Endothelial cell of umbilical vein (primary cell): Measurements from ENCODE around the gene VPS45. TPM values are rescaled to one million over a fixed set of nuclear protein-coding genes. Genes with fewer than 3 reads are reported as not detected.

ENCODE experiments used
- BruUV-seq: library from RNA; stranded (reverse); fragments of 400-500 nt; replicated peaks from 2 replicates; lab custom pipeline; 2021; lab: Mats Ljungman, UMichigan
- CTCF ChIA-PET: fragments of 300-600, 350-600 bp; sonication (Branson Sonifier 250); formaldehyde crosslinking; loops from one replicate; lab custom pipeline; 2021; ENCODE audit warnings: antibody characterized with exemption, inconsistent platforms; lab: Charles Lee
- POLR2A ChIA-PET: fragments of 300-600, 350-600 bp; sonication (Branson Sonifier 250); formaldehyde crosslinking; loops from one replicate; lab custom pipeline; 2021; ENCODE audit warnings: antibody characterized with exemption, inconsistent platforms; lab: Charles Lee
- DNase-seq: peaks from one replicate; pipeline ENCODE4 v3.0.0-alpha.2; 2011; ENCODE audit warnings: low read depth, low spot score
- FAIRE-seq: peaks from 2 replicates; lab custom pipeline; 2011; peaks lifted over from hg19 to GRCh38; lab: Jason Lieb, UNC
- H2AFZ ChIP-seq: 2 replicates; pipeline ENCODE4 v1.6.0; 2012; ENCODE audit warnings: low read depth, low read length, control low read depth, inconsistent platforms
- H3K27ac ChIP-seq: 2 replicates; pipeline ENCODE4 v1.5.1; 2011; ENCODE audit warnings: low read depth, mild to moderate bottlenecking, control low read depth, low read length, moderate library complexity; ENCODE audit not compliant: insufficient read depth
- H3K27me3 ChIP-seq, 2 experiments: 2 replicates each; pipeline versions ENCODE4 v1.6.0 to v1.6.1; 2011; ENCODE audit warnings: low read length in 2 of 2, mixed read lengths in 1 of 2; ENCODE audit not compliant: control insufficient read depth in 2 of 2, insufficient read depth in 2 of 2
- H3K36me3 ChIP-seq, 2 experiments: 2 replicates in 1 of 2; 3 replicates in 1 of 2; pipeline ENCODE4 v1.5.1; 2011; ENCODE audit warnings: low read length in 2 of 2, mild to moderate bottlenecking in 1 of 2, moderate library complexity in 1 of 2; ENCODE audit not compliant: control insufficient read depth in 2 of 2, insufficient read depth in 2 of 2; ENCODE audit errors: extremely low read depth in 1 of 2
- H3K4me1 ChIP-seq: 3 replicates; pipeline ENCODE4 v1.5.1; 2011; ENCODE audit warnings: mild to moderate bottlenecking, low read length; ENCODE audit not compliant: control insufficient read depth, insufficient read depth; ENCODE audit errors: extremely low read depth
- H3K4me2 ChIP-seq: 2 replicates; pipeline ENCODE4 v1.6.1; 2011; ENCODE audit warnings: low read length, control low read depth, mixed read lengths; ENCODE audit not compliant: insufficient read depth
- H3K4me3 ChIP-seq, 3 experiments: fragments of 200-600 bp in 1 of 3; sonication (generic), shearing (Covaris generic) in 1 of 3; replicated peaks in 1 of 3; 2 replicates each; pipeline ENCODE4 v1.5.1; 2011 to 2016; ENCODE audit warnings: control low read depth in 3 of 3, low read length in 3 of 3, mild to moderate bottlenecking in 2 of 3, inconsistent platforms in 1 of 3, low read depth in 1 of 3, moderate library complexity in 1 of 3; ENCODE audit not compliant: insufficient read depth in 1 of 3
- H3K79me2 ChIP-seq: 2 replicates; pipeline ENCODE4 v1.6.0; 2012; ENCODE audit warnings: low read length, inconsistent platforms; ENCODE audit not compliant: control insufficient read depth, insufficient read depth
- H3K9ac ChIP-seq: replicated peaks from 2 replicates; pipeline ENCODE3; 2011; ENCODE audit warnings: low read length, control low read depth; ENCODE audit not compliant: insufficient read depth; ENCODE audit errors: extremely low read depth
- H3K9me1 ChIP-seq: replicated peaks from 3 replicates; pipeline ENCODE4 v1.6.0; 2011; ENCODE audit warnings: mild to moderate bottlenecking, low read length; ENCODE audit not compliant: control insufficient read depth, insufficient read depth; ENCODE audit errors: extremely low read depth
- H3K9me3 ChIP-seq: replicated peaks from 2 replicates; pipeline ENCODE4 v1.5.1; 2012; ENCODE audit warnings: low read length, inconsistent platforms; ENCODE audit not compliant: control insufficient read depth, insufficient read depth
- H4K20me1 ChIP-seq: replicated peaks from 2 replicates; pipeline ENCODE3; 2011; ENCODE audit warnings: mild to moderate bottlenecking, low read length; ENCODE audit not compliant: control insufficient read depth, insufficient read depth; ENCODE audit errors: extremely low read depth
- EZH2 ChIP-seq: IDR thresholded peaks from 2 replicates; pipeline ENCODE4 v1.6.1; 2012; ENCODE audit warnings: borderline replicate concordance, low read depth, mild to moderate bottlenecking, moderate library complexity, low read length, inconsistent platforms; ENCODE audit not compliant: severe bottlenecking
- JUN ChIP-seq: IDR thresholded peaks from 2 replicates; pipeline ENCODE4 v1.6.1; 2011; ENCODE audit warnings: borderline replicate concordance, low read depth; ENCODE audit not compliant: insufficient read length, insufficient read depth
- MAX ChIP-seq: IDR thresholded peaks from 2 replicates; pipeline ENCODE4 v1.6.1; 2011; ENCODE audit not compliant: insufficient read depth, insufficient read length
- MYC ChIP-seq: IDR thresholded peaks from one replicate; pipeline ENCODE4 v1.6.1; 2011; ENCODE audit warnings: mild to moderate bottlenecking, low read depth, low read length
- POLR2AphosphoS5 ChIP-seq: IDR thresholded peaks from 2 replicates; pipeline ENCODE4 v1.6.1; 2012; ENCODE audit warnings: low read depth, mild to moderate bottlenecking, control low read depth, low read length, moderate library complexity; ENCODE audit not compliant: insufficient read depth
- dilution Hi-C: fragments of 300-500 bp; cut with MboI; formaldehyde crosslinking; loops from one replicate; pipeline ENCODE4 v1.15.0; 2019; ENCODE audit warnings: low sequenced_read_pairs; ENCODE audit not compliant: extremely low pct_ligation_motif_present
- intact Hi-C: fragments of 100-400 bp; cut with micrococcal nuclease; formaldehyde crosslinking; loops from one replicate; pipeline ENCODE4 v1.10.0; 2022
- polyA plus RNA-seq, 4 experiments: library from polyadenylated mRNA; depleted of rRNA in 3 of 4; stranded (reverse) in 3 of 4; unstranded in 1 of 4; fragments of >200 nt; gene quantifications; 2 replicates each; pipeline versions ENCODE4 v1.2.1 to v1.2.3, GENCODE V29; 2011 to 2012; ENCODE audit warnings: missing spikeins in 1 of 4
- total RNA-seq: library from RNA; stranded (reverse); gene quantifications from 2 replicates; pipeline ENCODE4 v1.2.3, GENCODE V29; 2021

VPS45 gene
- total and polyA plus RNA-seq, 2 donors (not counting 3 experiments of a cell fraction or from before 2014, with no cell fraction given) = 24.8 to 43.7 TPM

- Histone ChIP-seq H3K4me3 (no peak overlapping the region), H3K9me3 (no peaks in the 10 kb centered on the region), H3K36me3 (peaks cover 0 to 1% of the 10 kb centered on the region in 2 experiments), H3K4me2 (no peak overlapping the region), H4K20me1 (no peaks in the 10 kb centered on the region), H3K9ac (no peak overlapping the region), H2AFZ (no peak overlapping the region), H3K27me3 (no peaks in the 10 kb centered on the region), H3K79me2 (peaks cover under 1% of the 10 kb centered on the region), H3K4me1 (peaks cover 27% of the 10 kb centered on the region), H3K27ac (no peak overlapping the region), H3K9me1 (no peaks in the 10 kb centered on the region)
- no TSS peak for BruUV-seq
- TF ChIP-seq MAX = no peak
- TF ChIP-seq EZH2 = no peak
- no peak for TF ChIP-seq JUN
- TF ChIP-seq MYC = no peak
- no peak for TF ChIP-seq POLR2AphosphoS5
- POLR2A ChIA-PET = no interaction called here
- DNase-seq (no peak), FAIRE-seq (no peak)
- dilution Hi-C loops (no loop called here), intact Hi-C loops (loop anchor here (5.0 kb wide), 1 partner anchor 152 kb away; the partner anchor contains the start of gene OTUD7B)
- CTCF ChIA-PET = interaction anchor here (1.0 to 4.1 kb wide), 13 partner anchors 9 to 114 kb away, joined by 3 to 110 read pairs (median 8); partner anchors contain the start of genes PLEKHO1 and VPS45
These were observed 97.2 kb downstream of the VPS45 start for GRCh38 chr1:150164779-150165178.
